OCI-M2 (cell line): ENCODE results near the gene MEIS2.

Source experiments
- DNase-seq: peaks from one replicate; lab custom pipeline; 2025; ENCODE audit not compliant: unreplicated experiment; lab: John Stamatoyannopoulos, UW

The MEIS2 gene

GRCh38 chr15:36903922-36904556 is 196.3 kb downstream of the MEIS2 start:
- no peak for DNase-seq

DNA sequence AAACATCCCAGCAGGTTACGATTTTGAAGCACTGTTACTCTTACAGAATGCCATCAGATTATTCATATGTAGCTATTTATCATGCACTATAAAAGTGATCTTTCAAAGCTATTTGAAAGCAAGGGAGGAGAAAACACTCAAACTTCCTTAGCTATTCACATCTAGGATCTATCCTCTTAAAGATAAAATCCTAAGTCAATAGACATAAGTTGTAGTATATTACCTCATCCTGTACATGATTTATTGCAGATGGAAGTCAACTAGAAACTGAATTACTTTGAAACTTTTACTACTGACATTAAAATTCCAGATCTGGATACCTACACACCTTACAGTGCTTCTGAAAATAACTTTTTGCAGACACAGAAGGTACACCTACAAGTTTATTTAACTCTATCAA is 197.2 kb downstream of the MEIS2 start:
- no peak for DNase-seq

GRCh38 chr15:36901012-36901411 is 199.3 kb downstream of the MEIS2 start:
- DNase-seq: no peak

DNA sequence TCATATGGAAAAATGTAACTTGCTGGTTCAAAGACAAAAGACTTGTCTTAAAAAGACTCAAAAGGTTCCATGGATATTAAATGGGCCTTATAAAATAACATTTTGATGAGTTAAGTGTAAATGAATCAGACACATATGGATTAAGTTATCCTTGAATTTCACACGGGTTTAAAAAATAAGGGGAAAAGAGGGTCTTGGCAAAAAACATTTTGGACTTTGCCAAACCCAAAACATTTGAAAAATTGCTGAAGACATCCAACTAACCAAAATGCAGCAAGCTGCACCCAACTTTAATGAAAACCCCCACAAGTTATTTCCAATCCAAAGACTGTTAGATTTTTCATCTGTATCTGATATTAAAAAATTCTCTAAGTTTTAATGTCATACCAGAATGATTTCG is 200.7 kb downstream of the MEIS2 start:
- DNase-seq: no peak

- DNase-seq: no peak
These were observed 201.7 kb downstream of the MEIS2 start for GRCh38 chr15:36898536-36899126.

- no peak for DNase-seq
These were observed 202.5 kb downstream of the MEIS2 start for GRCh38 chr15:36897834-36898233.

- DNase-seq: no peak
These were observed 203.4 kb downstream of the MEIS2 start for GRCh38 chr15:36896949-36897348.

- no peak for DNase-seq
These were observed 206.3 kb downstream of the MEIS2 start for GRCh38 chr15:36894075-36894474.

GRCh38 chr15:36893276-36893675 is 207.1 kb downstream of the MEIS2 start:
- no peak for DNase-seq

GRCh38 chr15:36888011-36888992 is 212.0 kb downstream of the MEIS2 start:
- DNase-seq: no peak

GRCh38 chr15:36887214-36887961 is 213.0 kb downstream of the MEIS2 start:
- DNase-seq: no peak

- DNase-seq: no peak
These were observed 213.6 kb downstream of the MEIS2 start for GRCh38 chr15:36886701-36887100.

DNA sequence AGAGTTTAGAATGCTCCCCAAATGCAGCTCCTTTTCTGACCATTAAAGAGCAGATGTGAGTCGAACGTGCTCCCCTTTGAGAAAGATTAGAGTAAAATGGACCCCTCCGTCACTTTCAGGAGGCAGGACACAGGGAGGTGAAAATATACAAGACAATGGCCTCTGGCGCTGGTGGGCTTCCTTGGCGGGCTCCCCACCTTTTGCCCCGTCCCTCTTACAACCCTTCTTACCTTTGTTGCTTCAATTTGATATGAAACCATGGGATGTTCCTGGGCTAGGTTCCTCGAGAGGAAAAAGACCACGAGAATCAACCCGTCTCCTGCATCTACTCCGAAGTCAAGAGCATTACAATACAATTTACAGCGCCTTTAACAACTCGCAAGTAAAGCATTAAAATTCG is 214.2 kb downstream of the MEIS2 start:
- DNase-seq: no peak

DNA sequence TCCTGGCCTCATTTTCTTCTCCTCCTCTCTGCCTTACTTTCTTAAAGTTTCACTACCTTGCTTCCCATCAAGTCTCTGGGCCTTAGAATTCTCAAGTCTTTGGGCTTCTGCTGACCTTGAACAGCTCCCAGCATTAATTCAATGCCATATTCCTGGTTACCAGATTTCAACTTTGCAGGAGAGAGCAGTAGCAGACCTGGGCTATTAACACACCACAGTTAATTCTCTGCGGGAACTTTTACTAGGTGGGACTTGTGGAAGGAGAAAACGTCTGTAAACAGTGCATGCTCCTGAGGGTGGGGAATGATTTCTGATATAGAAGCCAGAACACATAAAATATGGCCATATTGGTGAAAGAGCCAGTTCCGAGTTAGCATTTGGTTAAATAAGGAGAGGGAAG is 214.6 kb downstream of the MEIS2 start:
- no peak for DNase-seq

DNA sequence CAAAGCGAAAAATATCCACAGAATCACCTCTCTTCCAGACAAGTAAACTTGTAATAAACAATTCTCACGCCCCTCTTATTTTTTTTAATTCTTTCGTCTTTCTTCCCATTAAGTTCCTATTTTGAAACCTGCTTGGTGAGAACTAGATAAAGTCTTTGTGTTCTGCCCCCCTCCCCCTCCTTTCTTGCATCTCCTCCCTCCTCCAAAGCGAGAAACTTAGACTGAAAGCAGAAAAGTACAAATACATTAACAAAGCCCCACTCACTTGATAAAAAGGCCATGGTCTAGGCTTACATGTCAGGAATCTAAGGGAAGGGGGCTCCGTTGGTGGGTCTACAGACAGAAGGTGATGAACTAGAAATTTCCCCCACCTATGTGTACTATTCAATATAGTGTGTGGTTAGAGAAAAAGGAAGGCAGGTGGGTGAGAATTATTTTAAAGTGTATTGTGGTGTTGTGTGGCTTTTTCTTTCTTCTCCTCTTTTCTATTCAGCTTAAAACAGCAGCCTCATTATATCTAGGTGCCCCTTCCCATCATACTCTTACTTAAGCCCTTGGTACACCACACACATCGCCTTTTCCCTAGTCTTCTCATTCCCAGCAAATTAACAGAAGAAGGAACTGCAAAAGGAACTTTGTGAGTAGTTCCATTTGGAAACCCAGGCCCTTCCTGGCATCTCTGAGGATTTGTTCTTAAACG is 215.3 kb downstream of the MEIS2 start:
- no peak for DNase-seq

GRCh38 chr15:36884518-36884875 is 215.9 kb downstream of the MEIS2 start:
- no peak for DNase-seq

- DNase-seq: peak; percentile 42
These were observed 216.4 kb downstream of the MEIS2 start for GRCh38 chr15:36883713-36884517.

GRCh38 chr15:36882487-36883131 is 217.7 kb downstream of the MEIS2 start:
- no peak for DNase-seq

GRCh38 chr15:36882056-36882455 is 218.3 kb downstream of the MEIS2 start:
- DNase-seq: no peak
